Measurements from ENCODE around the gene CCT8.
A peak's percentile ranks its signal among the peaks of the same experiment; 100 is the strongest.

Gene CCT8

DNA sequence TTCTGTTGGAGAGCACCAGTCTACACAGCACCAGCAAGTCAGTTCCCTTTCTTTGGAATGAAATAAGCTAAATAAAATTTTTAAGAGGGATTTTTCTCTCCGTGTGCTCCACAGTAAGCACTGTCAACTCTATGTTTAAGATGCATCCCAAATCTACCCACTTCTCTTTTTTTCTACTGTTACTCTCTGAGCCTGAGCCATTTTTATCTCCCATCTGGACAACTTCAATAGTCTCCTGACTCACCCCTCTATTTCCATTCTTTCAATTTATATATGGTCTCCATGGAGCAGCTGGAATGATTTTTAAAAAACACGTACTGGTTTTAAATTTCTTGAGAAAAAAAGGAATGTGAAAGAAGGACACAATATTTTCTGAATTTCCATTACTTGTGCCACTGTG lies 24.7 kb upstream of the CCT8 start:
- ATAC-seq = peak; percentile 82
- TF ChIP-seq ZNF8 (CRISPR knock-in tag; IDR thresholded peaks at IDR 0.05) = no peak

DNA sequence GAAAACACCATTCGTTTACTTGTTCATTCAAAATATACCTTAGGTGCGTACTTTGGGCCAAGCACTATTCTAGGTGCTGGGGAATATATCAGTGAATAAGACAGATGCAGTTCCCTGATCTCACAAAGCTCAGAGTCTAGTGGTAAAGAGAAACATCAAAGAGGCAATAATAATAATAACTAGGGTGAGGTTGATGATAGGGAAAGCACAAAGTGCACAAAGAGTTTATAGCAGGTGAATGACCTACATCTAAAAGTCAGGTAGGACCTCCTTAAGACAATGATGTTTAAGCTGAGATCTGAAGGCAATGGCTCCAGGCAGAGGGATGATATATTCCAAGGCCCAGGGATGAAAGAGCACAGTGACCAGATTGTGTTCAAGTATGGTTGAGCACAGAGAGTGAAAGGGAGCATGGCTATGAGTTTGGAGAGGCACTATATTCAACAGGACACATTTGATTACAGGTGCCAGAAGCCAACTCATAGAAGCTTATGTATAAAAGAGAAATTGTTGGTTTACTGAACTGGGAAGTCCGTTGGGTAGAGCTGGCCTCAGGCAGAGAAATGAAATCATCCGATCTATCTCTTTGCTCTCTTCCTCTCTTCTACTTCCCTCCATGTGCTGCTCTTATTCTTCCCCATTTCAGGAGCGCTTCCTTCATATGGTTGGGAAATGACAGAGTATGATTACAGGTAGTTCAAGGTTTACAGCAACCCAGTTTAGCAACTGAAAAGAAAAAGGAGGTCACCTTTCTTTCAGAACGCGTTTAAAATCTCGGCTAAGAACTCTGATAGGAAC lies 23.0 kb upstream of the CCT8 start:
- no peak for ATAC-seq
- TF ChIP-seq PPARA (CRISPR knock-in tag; IDR thresholded peaks at IDR 0.05; ENCODE audit: borderline replicate concordance) (no peak), ESRRG (CRISPR knock-in tag; IDR thresholded peaks at IDR 0.05) (no peak), ZFP3 (CRISPR knock-in tag; IDR thresholded peaks at IDR 0.05) (no peak), CSDC2 (CRISPR knock-in tag; IDR thresholded peaks at IDR 0.05) (no peak), RARB (CRISPR knock-in tag; IDR thresholded peaks at IDR 0.05) (no peak), OSR1 (CRISPR knock-in tag; IDR thresholded peaks at IDR 0.05) (no peak), ARNTL (CRISPR knock-in tag; IDR thresholded peaks at IDR 0.05; ENCODE audit: borderline replicate concordance, low read depth) (no peak), TCF4 (CRISPR knock-in tag; IDR thresholded peaks at IDR 0.05; ENCODE audit: borderline replicate concordance) (no peak), GLIS3 (CRISPR knock-in tag; IDR thresholded peaks at IDR 0.05) (no peak)
- TF ChIP-seq, protein P1, sequence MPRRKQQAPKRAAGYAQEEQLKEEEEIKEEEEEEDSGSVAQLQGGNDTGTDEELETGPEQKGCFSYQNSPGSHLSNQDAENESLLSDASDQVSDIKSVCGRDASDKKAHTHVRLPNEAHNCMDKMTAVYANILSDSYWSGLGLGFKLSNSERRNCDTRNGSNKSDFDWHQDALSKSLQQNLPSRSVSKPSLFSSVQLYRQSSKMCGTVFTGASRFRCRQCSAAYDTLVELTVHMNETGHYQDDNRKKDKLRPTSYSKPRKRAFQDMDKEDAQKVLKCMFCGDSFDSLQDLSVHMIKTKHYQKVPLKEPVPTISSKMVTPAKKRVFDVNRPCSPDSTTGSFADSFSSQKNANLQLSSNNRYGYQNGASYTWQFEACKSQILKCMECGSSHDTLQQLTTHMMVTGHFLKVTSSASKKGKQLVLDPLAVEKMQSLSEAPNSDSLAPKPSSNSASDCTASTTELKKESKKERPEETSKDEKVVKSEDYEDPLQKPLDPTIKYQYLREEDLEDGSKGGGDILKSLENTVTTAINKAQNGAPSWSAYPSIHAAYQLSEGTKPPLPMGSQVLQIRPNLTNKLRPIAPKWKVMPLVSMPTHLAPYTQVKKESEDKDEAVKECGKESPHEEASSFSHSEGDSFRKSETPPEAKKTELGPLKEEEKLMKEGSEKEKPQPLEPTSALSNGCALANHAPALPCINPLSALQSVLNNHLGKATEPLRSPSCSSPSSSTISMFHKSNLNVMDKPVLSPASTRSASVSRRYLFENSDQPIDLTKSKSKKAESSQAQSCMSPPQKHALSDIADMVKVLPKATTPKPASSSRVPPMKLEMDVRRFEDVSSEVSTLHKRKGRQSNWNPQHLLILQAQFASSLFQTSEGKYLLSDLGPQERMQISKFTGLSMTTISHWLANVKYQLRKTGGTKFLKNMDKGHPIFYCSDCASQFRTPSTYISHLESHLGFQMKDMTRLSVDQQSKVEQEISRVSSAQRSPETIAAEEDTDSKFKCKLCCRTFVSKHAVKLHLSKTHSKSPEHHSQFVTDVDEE (CRISPR knock-in tag; IDR thresholded peaks at IDR 0.05) = no peak
- TF ChIP-seq, protein P2, sequence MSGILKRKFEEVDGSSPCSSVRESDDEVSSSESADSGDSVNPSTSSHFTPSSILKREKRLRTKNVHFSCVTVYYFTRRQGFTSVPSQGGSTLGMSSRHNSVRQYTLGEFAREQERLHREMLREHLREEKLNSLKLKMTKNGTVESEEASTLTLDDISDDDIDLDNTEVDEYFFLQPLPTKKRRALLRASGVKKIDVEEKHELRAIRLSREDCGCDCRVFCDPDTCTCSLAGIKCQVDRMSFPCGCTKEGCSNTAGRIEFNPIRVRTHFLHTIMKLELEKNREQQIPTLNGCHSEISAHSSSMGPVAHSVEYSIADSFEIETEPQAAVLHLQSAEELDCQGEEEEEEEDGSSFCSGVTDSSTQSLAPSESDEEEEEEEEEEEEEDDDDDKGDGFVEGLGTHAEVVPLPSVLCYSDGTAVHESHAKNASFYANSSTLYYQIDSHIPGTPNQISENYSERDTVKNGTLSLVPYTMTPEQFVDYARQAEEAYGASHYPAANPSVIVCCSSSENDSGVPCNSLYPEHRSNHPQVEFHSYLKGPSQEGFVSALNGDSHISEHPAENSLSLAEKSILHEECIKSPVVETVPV (CRISPR knock-in tag; IDR thresholded peaks at IDR 0.05) = no peak
- TF ChIP-seq, protein P3, sequence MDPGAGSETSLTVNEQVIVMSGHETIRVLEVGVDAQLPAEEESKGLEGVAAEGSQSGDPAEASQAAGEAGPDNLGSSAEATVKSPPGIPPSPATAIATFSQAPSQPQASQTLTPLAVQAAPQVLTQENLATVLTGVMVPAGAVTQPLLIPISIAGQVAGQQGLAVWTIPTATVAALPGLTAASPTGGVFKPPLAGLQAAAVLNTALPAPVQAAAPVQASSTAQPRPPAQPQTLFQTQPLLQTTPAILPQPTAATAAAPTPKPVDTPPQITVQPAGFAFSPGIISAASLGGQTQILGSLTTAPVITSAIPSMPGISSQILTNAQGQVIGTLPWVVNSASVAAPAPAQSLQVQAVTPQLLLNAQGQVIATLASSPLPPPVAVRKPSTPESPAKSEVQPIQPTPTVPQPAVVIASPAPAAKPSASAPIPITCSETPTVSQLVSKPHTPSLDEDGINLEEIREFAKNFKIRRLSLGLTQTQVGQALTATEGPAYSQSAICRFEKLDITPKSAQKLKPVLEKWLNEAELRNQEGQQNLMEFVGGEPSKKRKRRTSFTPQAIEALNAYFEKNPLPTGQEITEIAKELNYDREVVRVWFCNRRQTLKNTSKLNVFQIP (CRISPR knock-in tag; IDR thresholded peaks at IDR 0.05; ENCODE audit: borderline replicate concordance, low read depth) = no peak

DNA sequence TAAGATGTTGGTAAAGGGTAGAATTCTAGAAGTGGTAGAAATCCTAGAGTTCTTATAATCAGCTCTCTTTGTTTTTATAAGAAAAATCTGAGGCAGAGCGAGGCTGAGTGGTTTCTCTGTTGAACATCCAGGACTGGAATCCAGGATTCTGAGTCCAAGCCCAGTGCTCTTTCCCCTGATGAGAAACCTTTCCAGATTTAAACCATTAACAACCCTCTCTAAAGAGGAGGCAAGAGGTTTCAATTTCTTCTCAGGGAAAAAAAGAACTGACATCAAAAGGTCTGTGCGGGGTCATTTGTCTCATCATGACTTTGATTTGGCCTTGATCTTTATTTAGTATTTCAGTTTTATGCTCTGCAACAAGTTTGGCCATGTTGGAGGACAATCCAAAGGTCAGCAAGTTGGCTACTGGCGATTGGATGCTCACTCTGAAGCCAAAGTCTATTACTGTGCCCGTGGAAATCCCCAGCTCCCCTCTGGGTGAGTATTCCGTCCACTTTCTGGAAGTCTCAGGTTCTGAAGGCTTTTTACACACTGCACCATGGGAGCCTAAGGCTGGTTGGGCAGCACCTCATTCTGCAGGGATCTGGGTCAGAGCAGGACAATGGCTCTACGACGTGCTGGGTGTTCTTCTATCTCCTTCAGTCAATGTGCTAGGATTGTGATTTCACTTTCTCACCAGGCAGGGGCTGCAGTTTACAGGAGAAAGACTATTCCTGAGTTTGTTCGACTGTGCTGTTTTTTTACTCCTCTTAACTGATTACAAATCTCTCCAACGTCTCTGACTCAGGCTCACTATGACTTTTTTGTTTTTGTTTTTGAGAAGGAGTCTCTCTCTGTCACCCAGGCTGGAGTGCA lies 18.9 kb upstream of the CCT8 start:
- ATAC-seq = peak; percentile 59
- TF ChIP-seq TCF4 (CRISPR knock-in tag; IDR thresholded peaks at IDR 0.05; ENCODE audit: borderline replicate concordance) (no peak), ZFP3 (CRISPR knock-in tag; IDR thresholded peaks at IDR 0.05) (no peak), BACH2 (CRISPR knock-in tag; IDR thresholded peaks at IDR 0.05; ENCODE audit: borderline replicate concordance) (no peak), ISL1 (CRISPR knock-in tag; IDR thresholded peaks at IDR 0.05) (no peak), RARB (CRISPR knock-in tag; IDR thresholded peaks at IDR 0.05) (no peak), SNAI2 (CRISPR knock-in tag; IDR thresholded peaks at IDR 0.05) (no peak), ZNF565 (CRISPR knock-in tag; conservative IDR thresholded peaks at IDR 0.05; ENCODE audit: low read depth) (no peak), ZNF8 (CRISPR knock-in tag; IDR thresholded peaks at IDR 0.05) (no peak), TOX (CRISPR knock-in tag; IDR thresholded peaks at IDR 0.05; ENCODE audit: borderline replicate concordance) (no peak), OSR1 (CRISPR knock-in tag; IDR thresholded peaks at IDR 0.05) (no peak), ESRRG (CRISPR knock-in tag; IDR thresholded peaks at IDR 0.05) (no peak), GLIS3 (CRISPR knock-in tag; IDR thresholded peaks at IDR 0.05) (no peak), ARNTL (CRISPR knock-in tag; IDR thresholded peaks at IDR 0.05; ENCODE audit: borderline replicate concordance, low read depth) (no peak), ZFP30 (CRISPR knock-in tag; IDR thresholded peaks at IDR 0.05) (no peak), ZNF70 (CRISPR knock-in tag; IDR thresholded peaks at IDR 0.05) (no peak)
- TF ChIP-seq, protein P3 (CRISPR knock-in tag; IDR thresholded peaks at IDR 0.05; ENCODE audit: borderline replicate concordance, low read depth) = no peak
- TF ChIP-seq, protein P4, sequence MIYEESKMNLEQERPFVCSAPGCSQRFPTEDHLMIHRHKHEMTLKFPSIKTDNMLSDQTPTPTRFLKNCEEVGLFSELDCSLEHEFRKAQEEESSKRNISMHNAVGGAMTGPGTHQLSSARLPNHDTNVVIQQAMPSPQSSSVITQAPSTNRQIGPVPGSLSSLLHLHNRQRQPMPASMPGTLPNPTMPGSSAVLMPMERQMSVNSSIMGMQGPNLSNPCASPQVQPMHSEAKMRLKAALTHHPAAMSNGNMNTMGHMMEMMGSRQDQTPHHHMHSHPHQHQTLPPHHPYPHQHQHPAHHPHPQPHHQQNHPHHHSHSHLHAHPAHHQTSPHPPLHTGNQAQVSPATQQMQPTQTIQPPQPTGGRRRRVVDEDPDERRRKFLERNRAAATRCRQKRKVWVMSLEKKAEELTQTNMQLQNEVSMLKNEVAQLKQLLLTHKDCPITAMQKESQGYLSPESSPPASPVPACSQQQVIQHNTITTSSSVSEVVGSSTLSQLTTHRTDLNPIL (CRISPR knock-in tag; IDR thresholded peaks at IDR 0.05; ENCODE audit: low read depth) = no peak
- TF ChIP-seq, protein P5, sequence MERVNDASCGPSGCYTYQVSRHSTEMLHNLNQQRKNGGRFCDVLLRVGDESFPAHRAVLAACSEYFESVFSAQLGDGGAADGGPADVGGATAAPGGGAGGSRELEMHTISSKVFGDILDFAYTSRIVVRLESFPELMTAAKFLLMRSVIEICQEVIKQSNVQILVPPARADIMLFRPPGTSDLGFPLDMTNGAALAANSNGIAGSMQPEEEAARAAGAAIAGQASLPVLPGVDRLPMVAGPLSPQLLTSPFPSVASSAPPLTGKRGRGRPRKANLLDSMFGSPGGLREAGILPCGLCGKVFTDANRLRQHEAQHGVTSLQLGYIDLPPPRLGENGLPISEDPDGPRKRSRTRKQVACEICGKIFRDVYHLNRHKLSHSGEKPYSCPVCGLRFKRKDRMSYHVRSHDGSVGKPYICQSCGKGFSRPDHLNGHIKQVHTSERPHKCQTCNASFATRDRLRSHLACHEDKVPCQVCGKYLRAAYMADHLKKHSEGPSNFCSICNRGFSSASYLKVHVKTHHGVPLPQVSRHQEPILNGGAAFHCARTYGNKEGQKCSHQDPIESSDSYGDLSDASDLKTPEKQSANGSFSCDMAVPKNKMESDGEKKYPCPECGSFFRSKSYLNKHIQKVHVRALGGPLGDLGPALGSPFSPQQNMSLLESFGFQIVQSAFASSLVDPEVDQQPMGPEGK (CRISPR knock-in tag; IDR thresholded peaks at IDR 0.05; ENCODE audit: borderline replicate concordance) = no peak
